ENCODE measurements around the gene MACROD2.

- TF ChIP-seq POLR2AphosphoS5 (IDR thresholded peaks at IDR 0.05; ENCODE audit: low read depth, low read length) = no peak
- no peak for TF ChIP-seq POLR2A (IDR thresholded peaks at IDR 0.05; ENCODE audit: low read depth, low read length)
- TF ChIP-seq TAF1 (IDR thresholded peaks at IDR 0.05; ENCODE audit: low read depth, low read length) = no peak
- no peak for TF ChIP-seq PAX5 (IDR thresholded peaks at IDR 0.05; ENCODE audit: insufficient read depth, low read length, severe bottlenecking)
- TF ChIP-seq SPI1 (IDR thresholded peaks at IDR 0.05; ENCODE audit: low read depth, low read length) = no peak
- TF ChIP-seq POU2F2 (IDR thresholded peaks at IDR 0.05; ENCODE audit: low read depth, low read length) = no peak
These were observed 1060.9 kb downstream of the MACROD2 start for GRCh38 chr20:15056246-15056645.
